ENCODE measurements around the gene STX16.

DNA sequence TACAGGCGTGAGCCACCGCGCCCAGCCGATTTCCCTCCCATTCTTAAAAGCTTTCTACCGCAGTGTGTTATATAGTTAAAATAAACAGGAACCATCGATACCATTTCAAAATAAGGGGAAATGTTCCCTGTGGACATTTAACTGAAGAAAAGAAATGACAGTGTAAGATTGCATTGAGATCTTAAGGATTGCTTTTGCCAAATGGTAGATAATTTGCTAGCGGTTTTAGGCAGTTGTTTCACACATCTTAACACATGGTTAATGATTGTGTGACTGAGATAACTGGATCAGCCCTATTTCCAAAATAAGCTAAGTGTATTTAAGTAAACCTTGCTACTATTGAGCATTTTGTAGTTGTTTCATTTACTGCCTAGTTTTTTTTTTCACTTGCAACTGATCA is 15.6 kb downstream of the STX16 start:
- TF ChIP-seq, protein P1, sequence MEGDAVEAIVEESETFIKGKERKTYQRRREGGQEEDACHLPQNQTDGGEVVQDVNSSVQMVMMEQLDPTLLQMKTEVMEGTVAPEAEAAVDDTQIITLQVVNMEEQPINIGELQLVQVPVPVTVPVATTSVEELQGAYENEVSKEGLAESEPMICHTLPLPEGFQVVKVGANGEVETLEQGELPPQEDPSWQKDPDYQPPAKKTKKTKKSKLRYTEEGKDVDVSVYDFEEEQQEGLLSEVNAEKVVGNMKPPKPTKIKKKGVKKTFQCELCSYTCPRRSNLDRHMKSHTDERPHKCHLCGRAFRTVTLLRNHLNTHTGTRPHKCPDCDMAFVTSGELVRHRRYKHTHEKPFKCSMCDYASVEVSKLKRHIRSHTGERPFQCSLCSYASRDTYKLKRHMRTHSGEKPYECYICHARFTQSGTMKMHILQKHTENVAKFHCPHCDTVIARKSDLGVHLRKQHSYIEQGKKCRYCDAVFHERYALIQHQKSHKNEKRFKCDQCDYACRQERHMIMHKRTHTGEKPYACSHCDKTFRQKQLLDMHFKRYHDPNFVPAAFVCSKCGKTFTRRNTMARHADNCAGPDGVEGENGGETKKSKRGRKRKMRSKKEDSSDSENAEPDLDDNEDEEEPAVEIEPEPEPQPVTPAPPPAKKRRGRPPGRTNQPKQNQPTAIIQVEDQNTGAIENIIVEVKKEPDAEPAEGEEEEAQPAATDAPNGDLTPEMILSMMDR (IDR thresholded peaks at IDR 0.05): no peak
- TF ChIP-seq POLR2A (IDR thresholded peaks at IDR 0.05) (no peak), EP300 (IDR thresholded peaks at IDR 0.05) (no peak)

All from tibial nerve (tissue), 4 donors.